ENCODE measurements around the gene EVI5L.

DNA sequence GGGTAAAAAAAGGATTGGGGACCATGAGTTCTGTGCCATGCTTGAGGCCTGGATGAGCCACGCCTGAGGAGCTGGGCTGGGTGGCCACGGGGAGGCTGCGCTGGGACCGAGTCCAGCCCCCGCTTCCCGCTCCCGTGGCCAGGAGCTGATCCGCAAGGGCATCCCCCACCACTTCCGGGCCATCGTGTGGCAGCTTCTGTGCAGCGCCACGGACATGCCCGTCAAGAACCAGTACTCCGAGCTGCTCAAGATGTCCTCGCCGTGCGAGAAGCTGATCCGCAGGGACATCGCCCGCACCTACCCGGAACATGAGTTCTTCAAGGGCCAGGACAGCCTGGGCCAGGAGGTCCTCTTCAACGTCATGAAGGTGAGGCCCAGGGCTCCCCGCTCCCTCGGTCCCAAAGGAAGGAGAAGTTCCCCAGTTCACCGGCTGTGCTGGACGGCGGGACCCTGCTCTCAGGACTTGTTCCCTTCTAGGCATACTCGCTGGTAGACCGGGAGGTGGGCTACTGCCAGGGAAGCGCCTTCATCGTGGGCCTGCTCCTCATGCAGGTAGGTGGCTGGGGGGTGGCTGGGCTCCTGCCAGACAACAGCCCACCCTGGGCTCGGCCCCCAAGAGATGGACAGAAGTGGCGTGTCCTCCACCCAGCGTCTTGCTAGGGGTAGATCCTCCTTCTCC is 18.9 kb downstream of the EVI5L start:
- TF ChIP-seq, protein P1, sequence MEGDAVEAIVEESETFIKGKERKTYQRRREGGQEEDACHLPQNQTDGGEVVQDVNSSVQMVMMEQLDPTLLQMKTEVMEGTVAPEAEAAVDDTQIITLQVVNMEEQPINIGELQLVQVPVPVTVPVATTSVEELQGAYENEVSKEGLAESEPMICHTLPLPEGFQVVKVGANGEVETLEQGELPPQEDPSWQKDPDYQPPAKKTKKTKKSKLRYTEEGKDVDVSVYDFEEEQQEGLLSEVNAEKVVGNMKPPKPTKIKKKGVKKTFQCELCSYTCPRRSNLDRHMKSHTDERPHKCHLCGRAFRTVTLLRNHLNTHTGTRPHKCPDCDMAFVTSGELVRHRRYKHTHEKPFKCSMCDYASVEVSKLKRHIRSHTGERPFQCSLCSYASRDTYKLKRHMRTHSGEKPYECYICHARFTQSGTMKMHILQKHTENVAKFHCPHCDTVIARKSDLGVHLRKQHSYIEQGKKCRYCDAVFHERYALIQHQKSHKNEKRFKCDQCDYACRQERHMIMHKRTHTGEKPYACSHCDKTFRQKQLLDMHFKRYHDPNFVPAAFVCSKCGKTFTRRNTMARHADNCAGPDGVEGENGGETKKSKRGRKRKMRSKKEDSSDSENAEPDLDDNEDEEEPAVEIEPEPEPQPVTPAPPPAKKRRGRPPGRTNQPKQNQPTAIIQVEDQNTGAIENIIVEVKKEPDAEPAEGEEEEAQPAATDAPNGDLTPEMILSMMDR (conservative IDR thresholded peaks at IDR 0.05; ENCODE audit: low read depth, low read length), result no peak
- TF ChIP-seq EZH2phosphoT487 (IDR thresholded peaks at IDR 0.05; ENCODE audit: borderline replicate concordance, low read length) (no peak), EZH2 (IDR thresholded peaks at IDR 0.05; ENCODE audit: low read length, unreplicated experiment) (no peak)
